ENCODE data around the gene LDLRAD3.

DNA sequence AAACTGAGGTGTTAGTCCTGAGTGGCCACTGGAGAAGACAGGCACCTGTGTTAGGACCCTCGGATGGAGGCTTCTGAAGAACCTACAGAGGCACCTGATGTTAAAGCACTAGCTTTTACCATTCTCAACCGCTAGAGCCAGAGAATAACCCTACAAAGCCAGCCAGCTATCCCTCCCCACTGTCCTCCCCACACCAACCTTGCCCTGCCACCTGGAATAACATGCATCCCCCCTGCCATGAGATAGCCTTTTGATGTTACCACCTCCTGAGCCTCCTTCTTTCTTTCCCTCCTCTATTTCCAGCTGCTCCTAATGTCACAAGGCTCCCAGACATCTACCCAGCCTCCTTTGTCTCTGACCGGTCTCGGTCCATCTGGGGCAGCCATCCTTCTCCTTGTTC lies 317.2 kb downstream of the LDLRAD3 start:
- TF ChIP-seq, protein P1, sequence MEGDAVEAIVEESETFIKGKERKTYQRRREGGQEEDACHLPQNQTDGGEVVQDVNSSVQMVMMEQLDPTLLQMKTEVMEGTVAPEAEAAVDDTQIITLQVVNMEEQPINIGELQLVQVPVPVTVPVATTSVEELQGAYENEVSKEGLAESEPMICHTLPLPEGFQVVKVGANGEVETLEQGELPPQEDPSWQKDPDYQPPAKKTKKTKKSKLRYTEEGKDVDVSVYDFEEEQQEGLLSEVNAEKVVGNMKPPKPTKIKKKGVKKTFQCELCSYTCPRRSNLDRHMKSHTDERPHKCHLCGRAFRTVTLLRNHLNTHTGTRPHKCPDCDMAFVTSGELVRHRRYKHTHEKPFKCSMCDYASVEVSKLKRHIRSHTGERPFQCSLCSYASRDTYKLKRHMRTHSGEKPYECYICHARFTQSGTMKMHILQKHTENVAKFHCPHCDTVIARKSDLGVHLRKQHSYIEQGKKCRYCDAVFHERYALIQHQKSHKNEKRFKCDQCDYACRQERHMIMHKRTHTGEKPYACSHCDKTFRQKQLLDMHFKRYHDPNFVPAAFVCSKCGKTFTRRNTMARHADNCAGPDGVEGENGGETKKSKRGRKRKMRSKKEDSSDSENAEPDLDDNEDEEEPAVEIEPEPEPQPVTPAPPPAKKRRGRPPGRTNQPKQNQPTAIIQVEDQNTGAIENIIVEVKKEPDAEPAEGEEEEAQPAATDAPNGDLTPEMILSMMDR (IDR thresholded peaks at IDR 0.05; ENCODE audit: borderline replicate concordance, extremely low read depth, low read length, poor library complexity, severe bottlenecking) = no peak
- no peak for TF ChIP-seq EZH2 (IDR thresholded peaks at IDR 0.05; ENCODE audit: borderline replicate concordance, low read depth, low read length, severe bottlenecking)

All from DND-41 (cell line).